Natural killer cell (primary cell): ENCODE measurements around the gene ISM2. TPM values are rescaled to one million over a fixed set of nuclear protein-coding genes. Genes with fewer than 3 reads are reported as not detected.

Source experiments
- ATAC-seq, 3 donors: fragments of 150-1000 bp in 2 of 3; fragments of 200-7000 bp in 1 of 3; cut with Tn5 transposase; 1 replicate in 1 of 3; 2 replicates in 2 of 3; pipeline ENCODE4 v1.10.0; 2021; ENCODE audit warnings: mild to moderate bottlenecking in 2 of 3, moderate library complexity in 2 of 3
- DNase-seq, 2 donors: peaks; one replicate each; pipeline versions ENCODE4 v3.0.0 to v3.0.0-alpha.2; 2013 to 2021; ENCODE audit warnings: mixed read lengths in 1 of 2
- H3K27ac ChIP-seq: one replicate; pipeline ENCODE4 v1.5.1; 2013; ENCODE audit warnings: mild to moderate bottlenecking, low read length
- H3K27me3 ChIP-seq: one replicate; pipeline ENCODE4 v1.6.1; 2013; ENCODE audit warnings: low read length; ENCODE audit not compliant: control insufficient read depth, insufficient read depth
- H3K36me3 ChIP-seq: one replicate; pipeline ENCODE4 v1.6.1; 2013; ENCODE audit warnings: low read length; ENCODE audit not compliant: control insufficient read depth, insufficient read depth
- H3K4me1 ChIP-seq: one replicate; pipeline ENCODE4 v1.6.1; 2013; ENCODE audit warnings: low read length; ENCODE audit not compliant: control insufficient read depth, insufficient read depth
- H3K4me3 ChIP-seq: one replicate; pipeline ENCODE4 v1.5.1; 2013; ENCODE audit warnings: low read length
- H3K9me3 ChIP-seq: one replicate; pipeline ENCODE4 v1.6.1; 2013; ENCODE audit warnings: low read length; ENCODE audit not compliant: control insufficient read depth, insufficient read depth
- H3K27ac Mint-ChIP-seq, 2 donors: one replicate each; pipeline ENCODE4 v1.8.0; 2022; ENCODE audit warnings: mild to moderate bottlenecking in 2 of 2, mixed read lengths in 2 of 2, moderate library complexity in 1 of 2
- H3K27me3 Mint-ChIP-seq, 2 donors: one replicate each; pipeline ENCODE4 v1.8.0; 2022; ENCODE audit warnings: low read depth in 2 of 2, mixed read lengths in 2 of 2
- H3K36me3 Mint-ChIP-seq: one replicate; pipeline ENCODE4 v1.8.0; 2022; ENCODE audit warnings: mixed read lengths
- H3K4me1 Mint-ChIP-seq, 2 donors: one replicate each; pipeline ENCODE4 v1.8.0; 2022; ENCODE audit warnings: mixed read lengths in 2 of 2
- H3K4me3 Mint-ChIP-seq: one replicate; pipeline ENCODE4 v1.8.0; 2022; ENCODE audit warnings: mild to moderate bottlenecking, moderate library complexity, mixed read lengths
- H3K9me3 Mint-ChIP-seq, 2 donors: one replicate each; pipeline ENCODE4 v1.8.0; 2022; ENCODE audit warnings: mixed read lengths in 2 of 2
- CTCF ChIP-seq: fragments of 200-600 bp; IDR thresholded peaks from one replicate; pipeline ENCODE4 v1.8.0; 2022; ENCODE audit warnings: antibody characterized with exemption
- WGBS: methylation state at CpG from one replicate; pipeline ENCODE4 v1.1.7; 2013; ENCODE audit warnings: missing lambda C conversion rate; ENCODE audit not compliant: insufficient coverage; 5-methylcytosine and 5-hydroxymethylcytosine counted together
- intact Hi-C: fragments of 100-400 bp; cut with micrococcal nuclease; formaldehyde crosslinking; loops from one replicate; pipeline ENCODE4 v1.14.2; 2022
- total RNA-seq, 4 donors: library from RNA; stranded (reverse); fragments of 120-200 nt in 1 of 4; gene quantifications; one replicate each; pipeline versions ENCODE4 v1.2.3 to v1.2.4, GENCODE V29; 2013 to 2022

The ISM2 gene
- total RNA-seq, 3 donors from 2014 or later (not counting 1 experiment from before 2014, with no cell fraction given), result not detected

GRCh38 chr14:77475432-77476115 is 23.0 kb downstream of the ISM2 start:
- intact Hi-C loops, result no loop called here
- Mint-ChIP-seq H3K4me3 (no peak overlapping the region), H3K4me1 (no peaks in the 10 kb centered on the region), H3K27me3 (no peaks in the 10 kb centered on the region), H3K27ac (no peak overlapping the region), H3K36me3 (no peaks in the 10 kb centered on the region), H3K9me3 (no peaks in the 10 kb centered on the region)
- DNase-seq (no peak), ATAC-seq (no peak)
- Histone ChIP-seq H3K4me1 (no peaks in the 10 kb centered on the region), H3K27me3 (no peaks in the 10 kb centered on the region), H3K4me3 (no peak overlapping the region), H3K27ac (no peak overlapping the region), H3K36me3 (no peaks in the 10 kb centered on the region), H3K9me3 (no peaks in the 10 kb centered on the region)
- no peak for TF ChIP-seq CTCF
- WGBS, result 88% methylated on average over 35 of the region's 35 CpGs

- Histone ChIP-seq H3K4me3 (no peak overlapping the region), H3K27ac (no peak overlapping the region), H3K27me3 (no peaks in the 10 kb centered on the region), H3K9me3 (no peaks in the 10 kb centered on the region), H3K36me3 (peaks cover 4% of the 10 kb centered on the region), H3K4me1 (no peaks in the 10 kb centered on the region)
- 82% methylated on average over 9 of the region's 9 CpGs for WGBS
- H3K27ac Mint-ChIP-seq, result no peak overlapping the region
- H3K9me3 Mint-ChIP-seq, result no peaks in the 10 kb centered on the region
- no peak for TF ChIP-seq CTCF
- no peaks in the 10 kb centered on the region for H3K27me3 Mint-ChIP-seq
- intact Hi-C loops, result no loop called here
- no peak overlapping the region for H3K4me3 Mint-ChIP-seq
- H3K36me3 Mint-ChIP-seq, result no peaks in the 10 kb centered on the region
- H3K4me1 Mint-ChIP-seq, result no peaks in the 10 kb centered on the region
- ATAC-seq (no peak), DNase-seq (no peak)
Measured at GRCh38 chr14:77474479-77475177, 24.0 kb downstream of the ISM2 start.

GRCh38 chr14:77473921-77474320 is 24.7 kb downstream of the ISM2 start:
- H3K36me3 Mint-ChIP-seq, result no peaks in the 10 kb centered on the region
- H3K4me1 Mint-ChIP-seq, result no peaks in the 10 kb centered on the region
- no peaks in the 10 kb centered on the region for H3K9me3 ChIP-seq
- no peaks in the 10 kb centered on the region for H3K4me1 ChIP-seq
- H3K27me3 Mint-ChIP-seq, result no peaks in the 10 kb centered on the region
- intact Hi-C loops, result no loop called here
- no peak overlapping the region for H3K27ac ChIP-seq
- H3K4me3 Mint-ChIP-seq, result no peak overlapping the region
- no peak for TF ChIP-seq CTCF
- peaks cover 11% of the 10 kb centered on the region for H3K36me3 ChIP-seq
- no peaks in the 10 kb centered on the region for H3K27me3 ChIP-seq
- no peak for DNase-seq
- WGBS, result 88% methylated on average over 5 of the region's 5 CpGs
- no peak overlapping the region for H3K27ac Mint-ChIP-seq
- H3K9me3 Mint-ChIP-seq, result no peaks in the 10 kb centered on the region
- no peak for ATAC-seq
- H3K4me3 ChIP-seq, result no peak overlapping the region
